HG03097 (cell line): Measurements from ENCODE around the gene LIPC.

Experiments
- ATAC-seq: cut with Tn5 transposase; IDR thresholded peaks from one replicate; pipeline ENCODE4 v1.9.1; 2021; ENCODE audit not compliant: unreplicated experiment, low FRiP score

Gene LIPC

DNA sequence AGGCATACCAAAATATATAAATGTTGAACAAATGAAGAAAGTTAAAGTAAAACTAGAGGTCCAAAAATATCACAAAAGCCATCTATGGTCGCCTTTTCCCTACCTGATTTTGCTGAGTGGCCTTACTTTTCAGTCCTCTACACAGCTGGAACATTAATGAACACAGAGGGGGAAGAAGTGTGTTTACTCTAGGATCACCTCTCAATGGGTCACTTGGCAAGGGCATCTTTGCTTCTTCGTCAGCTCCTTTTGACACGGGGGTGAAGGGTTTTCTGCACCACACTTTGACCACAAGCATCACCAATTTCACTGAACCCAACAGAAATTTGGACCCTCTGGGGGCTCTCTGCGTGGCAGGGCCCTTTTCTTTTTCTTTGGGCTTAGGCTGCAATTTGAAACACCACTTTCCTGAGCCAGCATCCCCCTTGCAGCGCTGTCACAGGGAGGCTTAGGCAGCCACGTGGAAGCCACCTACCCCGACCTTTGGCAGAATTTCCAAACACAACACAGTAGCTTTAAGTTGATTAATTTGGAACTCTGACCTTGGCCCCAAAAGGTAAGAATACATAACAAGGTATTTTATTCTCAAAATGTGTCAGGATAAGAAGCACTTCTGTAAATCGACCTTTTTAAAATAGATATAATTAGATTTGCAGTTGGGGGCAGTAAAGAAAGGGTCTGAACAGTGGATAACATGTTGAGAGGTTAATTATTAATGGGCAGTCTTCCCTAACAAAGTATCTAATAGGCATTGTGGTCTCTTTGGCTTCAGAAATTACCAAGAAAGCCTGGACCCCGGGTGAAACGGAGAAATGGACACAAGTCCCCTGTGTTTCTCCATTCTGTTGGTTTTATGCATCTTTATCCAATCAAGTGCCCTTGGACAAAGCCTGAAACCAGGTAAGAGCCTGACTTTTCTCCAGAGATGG is at the start of gene LIPC:
Gene LIPC, plus strand, starts transcription at position 771 of the 929 bp plus-strand sequence. Its CDS starts 42 bp downstream, at position 813.
- no peak for ATAC-seq

- ATAC-seq = no peak
Measured at GRCh38 chr15:58383876-58384275, 47.9 kb upstream of the LIPC start.

GRCh38 chr15:58384667-58385066 is 47.1 kb upstream of the LIPC start:
- no peak for ATAC-seq

- no peak for ATAC-seq
Measured at GRCh38 chr15:58386081-58386480, 45.7 kb upstream of the LIPC start.

- ATAC-seq = no peak
Measured at GRCh38 chr15:58386641-58387040, 45.1 kb upstream of the LIPC start.

DNA sequence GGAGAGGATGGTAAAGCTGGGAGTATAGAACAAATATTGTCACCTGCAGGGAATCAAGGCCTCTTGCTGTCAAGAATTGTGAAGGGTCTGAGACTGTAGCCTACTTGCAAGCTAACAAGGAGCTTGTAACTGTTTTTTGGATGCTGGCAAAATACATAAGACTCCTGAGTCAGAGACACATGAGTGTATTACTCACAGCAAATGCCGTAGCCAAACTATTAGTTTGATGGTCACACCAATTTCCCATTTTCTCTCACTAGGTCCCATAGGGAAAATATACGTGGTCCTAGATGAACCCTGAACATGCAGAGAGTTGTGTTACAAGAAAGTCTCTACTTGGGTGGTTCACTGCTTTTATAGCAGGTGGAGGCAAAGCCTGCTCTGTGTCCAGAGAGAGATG is 44.7 kb upstream of the LIPC start:
- ATAC-seq = no peak

DNA sequence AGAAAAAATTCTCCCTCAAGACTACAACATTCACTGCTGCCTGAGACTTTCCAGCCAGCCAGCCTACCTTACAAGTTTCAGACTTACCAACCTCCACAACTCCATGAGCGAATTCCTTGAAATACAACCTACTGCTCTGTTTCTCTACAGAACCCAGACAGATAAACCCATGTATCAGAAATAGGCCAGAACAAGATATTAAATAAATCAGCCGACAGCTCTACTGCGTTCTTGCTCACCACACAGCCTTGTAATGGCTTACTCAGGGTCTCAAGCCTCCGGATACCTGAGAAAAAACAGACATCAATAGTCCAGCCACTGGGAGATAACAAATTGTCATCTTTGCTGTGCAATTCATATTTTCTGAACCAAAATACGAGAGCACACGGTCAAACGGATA is 43.6 kb upstream of the LIPC start:
- no peak for ATAC-seq

DNA sequence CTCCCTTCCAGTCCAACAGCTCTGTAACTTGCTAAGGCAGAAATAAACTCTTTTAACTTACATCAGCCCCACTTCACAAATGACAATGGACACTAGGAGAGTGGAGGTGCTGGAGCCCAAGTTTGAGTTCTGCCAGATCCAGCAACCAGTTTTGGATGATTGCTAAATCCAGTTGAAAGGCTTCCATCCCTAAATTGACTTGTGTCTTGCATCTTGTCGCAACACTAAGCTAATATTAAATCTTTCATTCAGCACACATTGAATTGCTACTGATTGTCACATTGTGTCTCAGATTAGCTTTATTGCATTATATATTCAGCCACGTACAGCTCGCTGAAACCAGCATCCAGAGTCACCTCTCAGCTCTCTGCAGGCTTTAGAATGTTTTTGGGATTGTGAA is 41.7 kb upstream of the LIPC start:
- no peak for ATAC-seq

GRCh38 chr15:58390655-58391054 is 41.1 kb upstream of the LIPC start:
- ATAC-seq = no peak

DNA sequence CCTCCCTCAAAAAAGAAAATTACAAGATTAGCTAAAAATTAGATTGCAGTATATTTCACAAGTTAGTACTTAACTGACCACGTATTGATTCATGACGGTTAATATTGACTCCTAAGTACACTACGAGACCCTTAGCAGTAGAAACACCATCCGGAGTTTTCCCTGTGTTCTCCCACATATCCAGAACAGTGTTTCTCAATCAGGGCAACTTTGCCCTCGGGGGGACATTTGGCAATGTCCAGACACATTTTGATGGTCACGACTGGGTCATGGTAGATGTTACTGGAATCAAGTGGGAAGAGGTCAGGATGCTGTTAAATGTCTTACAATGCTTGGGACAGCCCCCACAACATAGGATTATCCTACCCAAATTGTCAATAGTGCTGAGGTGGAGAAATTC is 40.7 kb upstream of the LIPC start:
- no peak for ATAC-seq

DNA sequence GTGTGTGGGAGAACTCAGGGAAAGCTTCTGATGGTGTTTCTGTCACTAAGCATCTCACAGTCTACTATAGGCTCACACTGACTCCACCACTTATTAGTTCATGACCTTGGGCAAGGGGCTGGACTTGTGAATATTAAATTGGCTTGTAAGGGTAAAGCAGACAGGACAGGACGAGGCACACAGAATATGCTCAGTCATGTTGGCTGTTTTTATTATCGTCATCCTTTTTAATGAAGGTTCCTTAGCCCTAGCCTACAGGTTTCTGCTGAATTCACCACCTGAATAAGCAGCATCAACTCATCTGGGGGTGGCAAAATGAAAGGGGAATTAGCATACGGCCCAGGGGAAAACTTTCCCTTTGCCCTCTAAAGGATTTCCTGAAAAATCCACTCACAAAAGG is 39.6 kb upstream of the LIPC start:
- ATAC-seq = no peak

- ATAC-seq = no peak
Measured at GRCh38 chr15:58392611-58393161, 39.1 kb upstream of the LIPC start.

GRCh38 chr15:58393241-58393662 is 38.5 kb upstream of the LIPC start:
- no peak for ATAC-seq

- ATAC-seq = no peak
Measured at GRCh38 chr15:58396181-58396580, 35.6 kb upstream of the LIPC start.

DNA sequence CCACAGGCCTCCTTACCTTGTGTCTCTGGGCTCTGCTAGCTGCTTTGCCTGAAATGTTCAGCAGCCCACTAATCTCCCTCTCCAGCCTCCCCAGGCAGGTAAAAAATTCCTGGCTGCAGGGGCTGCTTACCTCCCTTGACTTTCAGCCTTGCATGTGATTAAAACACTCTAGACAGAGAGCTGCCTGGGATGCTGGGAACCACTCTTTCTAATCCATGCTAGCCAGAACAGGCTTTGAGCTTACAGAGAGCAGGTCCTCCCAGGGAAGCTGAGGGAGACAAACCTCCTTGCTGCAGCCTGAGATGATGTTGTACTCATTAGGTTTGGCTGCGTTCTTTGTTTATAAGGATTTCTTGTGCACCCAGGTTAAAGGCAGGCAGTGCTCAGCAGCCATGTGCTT is 33.7 kb upstream of the LIPC start:
- no peak for ATAC-seq

DNA sequence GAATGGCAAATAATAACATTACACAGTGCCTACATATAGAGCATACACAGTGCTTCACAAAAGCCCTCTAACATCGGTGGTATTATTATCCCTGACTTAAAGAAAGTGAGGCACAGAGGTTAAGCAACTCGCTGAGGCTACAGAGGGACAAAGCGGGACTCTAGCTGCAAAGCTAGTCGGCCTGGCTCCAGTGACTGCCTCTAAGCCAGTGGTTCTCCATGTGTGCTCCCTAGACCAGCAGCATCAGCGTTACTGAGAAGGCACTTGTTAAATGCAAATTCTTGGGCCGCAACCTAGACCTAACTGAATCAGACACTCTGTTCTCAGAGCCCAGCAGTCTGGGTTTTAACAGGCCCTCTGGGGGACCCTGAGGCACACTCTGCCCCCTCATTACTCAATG is 33.1 kb upstream of the LIPC start:
- no peak for ATAC-seq

DNA sequence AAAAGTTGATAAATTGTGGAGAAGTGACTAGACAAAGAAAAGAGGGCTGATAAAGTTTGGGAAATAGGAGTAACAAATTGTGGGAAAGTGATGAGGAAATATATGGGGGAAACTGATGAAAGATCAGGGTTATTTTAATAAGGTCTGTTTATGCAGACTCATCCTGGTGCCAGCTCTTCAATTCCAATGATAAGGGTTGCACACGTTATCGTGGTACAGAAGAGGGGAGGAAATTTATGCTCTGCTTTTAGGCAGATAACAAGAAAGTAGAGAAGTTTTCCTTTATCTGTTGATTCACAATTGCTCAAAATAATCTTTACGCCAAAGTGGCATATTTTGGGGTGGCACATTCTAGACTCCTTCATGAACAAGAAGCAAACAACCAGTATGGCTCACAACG is 32.1 kb upstream of the LIPC start:
- ATAC-seq = no peak

DNA sequence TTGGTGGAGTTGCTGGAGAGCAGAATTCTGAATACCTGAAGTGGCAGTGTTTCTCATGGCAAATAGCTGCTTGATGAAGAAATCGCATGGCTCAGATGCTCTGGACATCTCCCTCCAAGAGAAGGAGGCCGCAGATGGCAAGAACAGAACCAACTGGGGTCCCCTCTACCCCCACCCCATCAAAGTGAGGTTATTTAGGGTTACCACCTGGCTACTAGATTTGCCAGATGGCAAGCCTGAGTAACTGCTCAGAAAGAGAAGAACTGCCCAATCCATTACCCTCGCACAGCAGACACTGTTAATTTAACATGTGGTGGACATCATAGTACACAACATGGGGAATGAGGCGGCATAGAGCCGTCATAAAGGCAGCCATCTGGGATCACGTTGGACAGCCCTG is 30.5 kb upstream of the LIPC start:
- no peak for ATAC-seq

DNA sequence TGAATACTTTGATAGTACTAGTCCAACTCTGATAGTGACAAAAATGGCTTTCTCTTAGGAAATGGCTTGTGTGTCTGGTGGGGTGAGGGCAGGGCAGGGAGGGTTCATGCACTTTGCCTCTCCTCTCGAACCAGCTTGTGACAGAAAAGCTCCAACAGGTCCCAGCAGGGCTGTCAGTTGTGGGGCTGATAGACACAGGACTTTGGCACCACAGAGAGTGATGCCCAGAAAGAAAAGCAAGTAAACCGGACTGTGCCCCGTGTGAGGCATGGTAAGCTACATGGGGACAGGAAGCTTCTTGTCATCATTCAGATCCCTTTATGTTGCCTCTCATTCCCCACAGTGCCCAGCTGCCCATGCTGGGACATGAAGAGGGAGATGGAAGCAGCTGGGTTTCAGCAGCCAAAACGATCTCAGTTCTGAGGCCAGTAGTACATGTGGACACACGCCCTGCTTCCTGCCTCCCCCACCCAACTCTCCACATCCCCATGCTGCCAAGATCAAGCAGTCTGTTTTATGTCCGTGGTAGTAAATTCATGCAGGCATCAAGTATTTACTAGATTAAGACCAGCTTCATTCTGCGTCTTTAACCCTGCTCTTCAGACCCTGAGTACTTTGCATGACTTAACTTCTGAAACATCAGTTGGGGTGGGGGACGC is 29.7 kb upstream of the LIPC start:
- no peak for ATAC-seq

DNA sequence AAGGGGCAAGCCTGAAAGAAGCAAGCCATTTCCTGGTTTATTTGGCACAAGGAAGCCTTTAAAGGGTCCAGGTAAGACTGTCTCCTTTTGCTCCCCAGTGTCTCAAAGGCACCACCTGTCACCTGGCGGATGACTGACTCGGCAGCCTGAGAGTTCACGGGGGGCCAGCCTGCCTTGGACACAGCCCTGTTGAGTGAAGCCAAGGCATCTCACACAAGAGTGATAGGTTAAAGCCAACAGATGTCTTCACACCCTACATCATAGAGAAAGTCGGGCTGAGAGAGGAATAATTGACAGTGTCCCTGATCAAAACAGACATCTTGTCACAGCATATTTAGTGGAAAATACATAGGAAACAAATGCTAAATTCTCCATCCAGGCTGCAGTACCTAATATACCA is 28.2 kb upstream of the LIPC start:
- ATAC-seq = no peak

DNA sequence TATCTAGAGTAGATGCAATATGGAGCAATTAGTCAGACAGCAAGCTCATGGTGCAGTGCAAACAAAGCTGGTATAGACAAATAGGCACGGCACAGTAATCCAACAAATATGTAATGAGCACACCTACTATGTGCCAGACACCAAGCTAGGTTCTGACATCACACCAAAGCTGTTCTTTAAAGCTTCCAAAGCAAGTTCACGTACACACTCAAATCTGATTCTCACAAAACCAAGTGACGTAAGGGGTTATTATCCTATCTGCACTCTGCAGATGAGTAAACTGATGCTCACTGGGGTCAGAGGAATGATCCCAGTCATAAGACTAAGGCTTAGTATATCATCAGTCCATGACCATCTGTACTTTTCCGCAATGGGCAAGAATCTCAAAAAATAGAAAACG is 27.8 kb upstream of the LIPC start:
- no peak for ATAC-seq

DNA sequence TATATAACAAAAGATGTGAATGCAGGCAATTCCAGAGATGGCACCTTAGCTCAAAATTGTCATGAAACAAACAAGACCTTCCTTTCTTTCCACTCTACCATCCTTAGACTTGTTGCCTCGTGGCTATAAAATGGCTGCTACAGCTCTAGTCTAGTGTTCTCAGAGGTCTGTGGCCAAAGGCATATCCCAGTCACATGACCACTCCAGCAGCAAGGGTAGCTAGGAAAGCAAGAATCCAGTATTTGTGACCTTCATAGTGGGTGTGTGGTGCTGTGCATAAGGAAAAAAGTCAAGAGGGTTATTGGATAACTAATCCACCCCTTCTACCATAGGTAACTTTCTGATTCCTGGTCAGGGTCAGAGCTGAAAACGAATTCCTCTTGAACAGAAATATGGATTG is 27.1 kb upstream of the LIPC start:
- ATAC-seq = no peak
